Uterus (tissue), 4 donors: ENCODE data around the gene LRP10. TPM values are rescaled to one million over a fixed set of nuclear protein-coding genes. Genes with fewer than 3 reads are reported as not detected.
"Not testable (repeated sequence)": the region's sequence is repeated elsewhere in the genome, so short reads cannot be mapped to it uniquely, and the experiment has no call there.

Experiments
- DNase-seq, 2 donors: peaks; one replicate each; pipeline ENCODE4 v3.0.0-alpha.2; 2019 to 2020
- H3K27ac ChIP-seq, 2 donors: fragments of 200-600 bp; sonication (generic); 1 replicate in 1 of 2; 2 replicates in 1 of 2; pipeline ENCODE4 v1.5.1; 2016 to 2018
- H3K27me3 ChIP-seq, 2 donors: fragments of 200-600 bp; sonication (generic); one replicate each; pipeline ENCODE4 v1.5.1; 2018 to 2019; ENCODE audit warnings: control low read depth in 1 of 2
- H3K36me3 ChIP-seq, 2 donors: fragments of 200-600 bp; sonication (generic); one replicate each; pipeline ENCODE4 v1.5.1; 2019; ENCODE audit warnings: control low read depth in 1 of 2
- H3K4me1 ChIP-seq, 2 donors: fragments of 200-600 bp; sonication (generic); one replicate each; pipeline ENCODE4 v1.5.1; 2018 to 2019; ENCODE audit warnings: control low read depth in 1 of 2
- H3K4me3 ChIP-seq, 2 donors: fragments of 200-600 bp; sonication (generic); 1 replicate in 1 of 2; 2 replicates in 1 of 2; pipeline ENCODE4 v1.5.1; 2018 to 2019; ENCODE audit warnings: mild to moderate bottlenecking in 1 of 2
- H3K9me3 ChIP-seq, 2 donors: fragments of 200-600 bp; sonication (generic); one replicate each; pipeline ENCODE4 v1.5.1; 2019; ENCODE audit warnings: control low read depth in 1 of 2
- POLR2A ChIP-seq, 2 donors: fragments of 450-650 bp; IDR thresholded peaks; one replicate each; pipeline ENCODE4 v1.6.1; 2016; ENCODE audit warnings: antibody characterized with exemption in 2 of 2, mild to moderate bottlenecking in 1 of 2, moderate library complexity in 1 of 2
- intact Hi-C: fragments of 100-400 bp; cut with DNase I; formaldehyde crosslinking; loops from one replicate; pipeline ENCODE4 v1.15.1; 2023; ENCODE audit warnings: low total_unique reads
- total RNA-seq, 4 donors: library from RNA; depleted of rRNA in 3 of 4; stranded (reverse); fragments of >200 nt in 3 of 4; gene quantifications; one replicate each; pipeline versions ENCODE4 v1.1.0 to v1.2.4, GENCODE V29; 2014 to 2023
- TF ChIP-seq, protein P1 (sequence below), 4 experiments: fragments of 200-600 bp in 2 of 4; fragments of 450-650 bp in 2 of 4; sonication (generic) in 2 of 4; IDR thresholded peaks; one replicate each; pipeline ENCODE4 v1.5.1; 2016 to 2019; ENCODE audit warnings: antibody characterized with exemption in 4 of 4, mild to moderate bottlenecking in 2 of 4, moderate library complexity in 1 of 4
- donor health status: DM: yes; HTN: yes; CAD: no.

The LRP10 gene
- total RNA-seq, 4 donors from 2014 or later = 27.4 to 140 (median 37.5) TPM

DNA sequence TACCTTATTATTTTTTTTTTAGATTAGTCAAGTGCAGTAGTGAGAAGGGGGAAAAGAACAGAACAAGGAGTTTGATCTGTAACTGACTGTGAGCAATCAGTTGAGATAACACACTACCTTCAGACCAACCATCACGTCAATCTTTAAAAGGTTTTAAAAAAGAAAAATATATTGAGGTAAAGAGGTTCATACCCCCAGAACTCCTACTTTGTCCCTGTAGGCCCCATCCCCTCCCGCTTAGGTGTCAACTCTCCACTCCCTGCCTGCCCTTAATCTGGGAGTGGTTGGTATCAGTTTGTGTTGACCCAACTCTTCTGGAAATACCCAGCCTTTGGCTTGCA, 19.0 kb upstream of the LRP10 start:
- DNase-seq = peak in 1 of 2 donors; percentile 25
- Histone ChIP-seq H3K27ac (peak overlapping the region; percentile 96 to 100), H3K36me3 (no peaks in the 10 kb centered on the region), H3K4me3 (no peak overlapping the region), H3K27me3 (no peaks in the 10 kb centered on the region), H3K4me1 (peaks cover 17 to 40% of the 10 kb centered on the region in 2 donors), H3K9me3 (no peaks in the 10 kb centered on the region)
- TF ChIP-seq POLR2A (IDR thresholded peaks at IDR 0.05) = no peak
- TF ChIP-seq, protein P1, sequence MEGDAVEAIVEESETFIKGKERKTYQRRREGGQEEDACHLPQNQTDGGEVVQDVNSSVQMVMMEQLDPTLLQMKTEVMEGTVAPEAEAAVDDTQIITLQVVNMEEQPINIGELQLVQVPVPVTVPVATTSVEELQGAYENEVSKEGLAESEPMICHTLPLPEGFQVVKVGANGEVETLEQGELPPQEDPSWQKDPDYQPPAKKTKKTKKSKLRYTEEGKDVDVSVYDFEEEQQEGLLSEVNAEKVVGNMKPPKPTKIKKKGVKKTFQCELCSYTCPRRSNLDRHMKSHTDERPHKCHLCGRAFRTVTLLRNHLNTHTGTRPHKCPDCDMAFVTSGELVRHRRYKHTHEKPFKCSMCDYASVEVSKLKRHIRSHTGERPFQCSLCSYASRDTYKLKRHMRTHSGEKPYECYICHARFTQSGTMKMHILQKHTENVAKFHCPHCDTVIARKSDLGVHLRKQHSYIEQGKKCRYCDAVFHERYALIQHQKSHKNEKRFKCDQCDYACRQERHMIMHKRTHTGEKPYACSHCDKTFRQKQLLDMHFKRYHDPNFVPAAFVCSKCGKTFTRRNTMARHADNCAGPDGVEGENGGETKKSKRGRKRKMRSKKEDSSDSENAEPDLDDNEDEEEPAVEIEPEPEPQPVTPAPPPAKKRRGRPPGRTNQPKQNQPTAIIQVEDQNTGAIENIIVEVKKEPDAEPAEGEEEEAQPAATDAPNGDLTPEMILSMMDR (IDR thresholded peaks at IDR 0.05) = no peak
- intact Hi-C loops = loop anchor here (10.0 kb wide), 1 partner anchor 288 kb away; no protein-coding TSS in a partner anchor

DNA sequence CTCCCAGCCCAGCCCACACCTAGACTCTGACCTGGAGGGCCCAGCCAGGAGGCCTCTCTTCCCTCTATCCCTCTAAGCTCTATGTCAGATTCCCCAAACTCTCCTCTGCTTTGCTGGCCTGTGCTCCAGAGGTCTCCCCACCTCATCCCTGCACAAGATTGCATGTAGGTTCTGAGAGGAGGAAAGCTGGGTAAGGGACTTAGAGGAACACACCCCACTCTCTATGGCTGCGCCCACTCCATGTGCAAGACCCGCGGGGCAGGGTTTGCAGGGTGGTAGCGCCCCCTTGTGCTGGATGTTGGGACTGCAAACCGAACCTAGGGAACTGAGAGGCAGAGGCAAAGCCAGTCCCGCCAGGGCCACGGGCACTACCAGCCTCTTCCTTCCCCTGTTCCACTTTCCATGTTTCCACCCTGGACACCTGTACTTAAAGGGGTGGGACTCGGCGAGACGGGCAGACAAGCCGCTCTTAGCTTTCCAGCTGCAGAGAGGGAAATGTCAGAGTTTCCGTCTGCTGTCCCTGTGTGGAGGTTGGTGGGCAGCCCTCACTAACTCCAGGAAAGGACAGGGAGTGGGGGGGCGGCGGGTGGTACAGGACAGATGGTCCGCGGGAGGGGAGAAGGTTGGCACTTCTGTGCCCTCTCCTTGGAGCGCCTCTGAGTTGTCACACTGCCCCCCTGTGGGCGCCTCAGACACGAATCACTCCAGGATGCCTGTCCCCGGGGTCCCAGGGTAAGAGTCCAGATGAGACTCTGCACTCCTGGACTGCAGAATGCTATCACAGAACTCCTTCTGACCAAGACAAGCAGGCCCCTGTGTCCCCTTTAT, 18.4 kb upstream of the LRP10 start:
- intact Hi-C loops = loop anchor here (10.0 kb wide), 1 partner anchor 288 kb away; no protein-coding TSS in a partner anchor
- no peaks in the 10 kb centered on the region for H3K27me3 ChIP-seq
- DNase-seq = peak; percentile 93 to 94
- no peaks in the 10 kb centered on the region for H3K9me3 ChIP-seq
- peak overlapping the region; percentile 25 to 26 for H3K4me3 ChIP-seq
- peak overlapping the region; percentile 96 to 100 for H3K27ac ChIP-seq
- H3K4me1 ChIP-seq = peaks cover 17 to 34% of the 10 kb centered on the region in 2 donors
- H3K36me3 ChIP-seq = no peaks in the 10 kb centered on the region
- TF ChIP-seq, protein P1 (IDR thresholded peaks at IDR 0.05) = peak; percentile 68 to 99 (median 97)
- TF ChIP-seq POLR2A (IDR thresholded peaks at IDR 0.05) = peak in 1 of 2 donors; percentile 39

DNA sequence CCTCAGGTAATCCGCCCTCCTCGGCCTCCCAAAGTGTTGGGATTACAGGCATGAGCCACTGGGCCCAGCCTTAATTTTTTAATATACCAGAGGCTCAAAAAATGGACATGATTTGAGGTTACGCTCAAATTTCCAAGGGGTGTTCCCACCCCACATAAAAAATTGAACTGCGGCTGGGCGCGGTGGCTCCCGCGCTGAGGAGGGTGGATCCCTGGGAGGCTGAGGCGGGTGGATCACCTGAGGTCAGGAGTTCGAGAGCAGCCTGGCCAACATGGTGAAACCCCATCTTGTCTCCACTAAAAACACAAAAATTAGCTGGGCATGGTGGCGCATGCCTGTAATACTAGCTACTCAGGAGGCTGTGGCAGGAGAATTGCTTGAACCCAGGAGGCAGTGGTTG, 17.2 kb upstream of the LRP10 start:
- DNase-seq, H3K27ac ChIP-seq, H3K27me3 ChIP-seq, H3K4me3 ChIP-seq, H3K36me3 ChIP-seq, H3K9me3 ChIP-seq: not testable (repeated sequence)
- intact Hi-C loops = loop anchor here (10.0 kb wide), 1 partner anchor 289 kb away; no protein-coding TSS in a partner anchor
- H3K4me1 ChIP-seq = peaks cover 17 to 27% of the 10 kb centered on the region in 2 donors

DNA sequence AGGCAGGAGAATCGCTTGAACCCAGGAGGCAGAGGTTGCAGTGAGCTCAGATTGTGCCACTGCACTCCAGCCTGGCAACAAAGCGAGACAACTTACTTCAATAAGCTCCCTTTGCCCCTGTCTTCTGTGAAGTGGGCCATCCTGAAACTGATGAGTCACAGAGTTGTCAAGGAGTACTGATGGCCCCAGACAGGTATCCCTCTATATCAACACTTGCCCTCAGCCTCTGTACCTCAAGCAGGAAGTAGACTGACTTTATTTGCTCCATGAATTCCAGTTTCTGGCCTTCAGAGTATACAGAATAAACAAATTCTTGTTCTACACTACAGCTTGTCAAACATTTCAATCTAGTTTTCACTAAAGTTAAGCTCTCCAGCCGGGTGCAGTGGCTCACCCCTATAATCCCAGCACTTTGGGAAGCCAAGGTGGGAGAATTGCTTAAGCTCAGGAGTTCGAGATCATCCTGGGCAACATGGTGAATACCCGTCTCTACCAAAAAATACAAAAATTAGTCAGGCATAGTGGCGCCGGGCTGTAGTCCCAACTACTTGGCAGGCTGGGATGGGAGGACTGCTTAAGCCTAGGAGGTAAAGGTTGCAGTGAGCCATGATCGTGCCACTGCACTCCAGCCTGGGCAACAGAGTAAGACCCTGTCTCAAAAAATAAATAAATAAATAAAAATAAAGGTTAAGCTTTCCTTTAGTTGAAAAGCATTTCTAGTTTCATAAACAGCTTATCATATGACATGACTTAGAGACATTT, 16.4 kb upstream of the LRP10 start:
- intact Hi-C loops = loop anchor here (5.0 to 10.0 kb wide), 2 partner anchors 33 to 290 kb away; no protein-coding TSS in a partner anchor
- no peaks in the 10 kb centered on the region for H3K9me3 ChIP-seq
- H3K4me1 ChIP-seq = peaks cover 17 to 18% of the 10 kb centered on the region in 2 donors
- TF ChIP-seq, protein P1 (IDR thresholded peaks at IDR 0.05) = no peak
- TF ChIP-seq POLR2A (IDR thresholded peaks at IDR 0.05) = no peak
- H3K27me3 ChIP-seq = no peaks in the 10 kb centered on the region
- no peak overlapping the region for H3K27ac ChIP-seq
- no peaks in the 10 kb centered on the region for H3K36me3 ChIP-seq
- H3K4me3 ChIP-seq = no peak overlapping the region
- DNase-seq = no peak

DNA sequence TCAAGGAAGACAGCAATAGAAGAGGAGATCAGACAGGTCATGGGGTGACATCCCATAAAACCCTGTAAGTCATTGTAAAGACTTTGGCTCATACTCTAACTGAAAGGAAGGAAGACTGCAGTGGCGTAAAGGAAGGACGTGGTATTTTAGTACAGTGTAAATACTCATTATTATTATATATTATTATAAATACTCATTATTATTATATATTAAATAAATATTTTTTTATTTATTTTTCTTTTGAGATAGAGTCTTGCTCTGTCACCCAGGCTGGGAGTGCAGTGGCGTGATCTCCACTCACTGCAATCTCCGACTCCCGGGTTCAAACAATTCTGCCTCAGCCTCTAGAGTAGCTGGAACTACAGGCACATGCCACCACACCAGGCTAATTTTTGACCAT, 15.1 kb upstream of the LRP10 start:
- no peak for DNase-seq
- TF ChIP-seq, protein P1 (IDR thresholded peaks at IDR 0.05) = no peak
- TF ChIP-seq POLR2A (IDR thresholded peaks at IDR 0.05) = no peak
- peaks cover 5 to 7% of the 10 kb centered on the region in 2 donors for H3K4me1 ChIP-seq
- H3K4me3 ChIP-seq = no peak overlapping the region
- no peaks in the 10 kb centered on the region for H3K36me3 ChIP-seq
- H3K27ac ChIP-seq = no peak overlapping the region
- H3K27me3 ChIP-seq = no peaks in the 10 kb centered on the region
- intact Hi-C loops = loop anchor here (5.0 to 10.0 kb wide), 2 partner anchors 34 to 292 kb away; no protein-coding TSS in a partner anchor
- H3K9me3 ChIP-seq = no peaks in the 10 kb centered on the region

DNA sequence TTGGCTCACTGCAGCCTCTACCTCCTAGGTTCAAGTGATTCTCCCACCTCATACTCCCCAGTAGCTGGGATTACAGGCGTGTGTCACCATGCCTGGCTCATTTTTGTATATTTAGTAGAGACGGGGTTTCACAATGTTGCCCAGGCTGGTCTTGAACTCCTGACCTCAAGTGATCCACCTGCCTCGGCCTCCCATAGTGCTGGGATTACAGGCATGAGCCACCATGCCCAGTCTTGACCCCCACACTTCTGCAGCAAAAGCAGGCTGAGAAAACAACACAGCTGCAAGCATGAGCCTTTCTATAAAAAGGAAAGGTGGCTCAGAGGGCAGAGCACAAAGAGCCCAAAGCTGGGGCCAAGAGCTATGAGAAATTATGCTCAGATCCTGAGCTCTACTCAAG, 11.2 kb upstream of the LRP10 start:
- H3K4me1 ChIP-seq, H3K27ac ChIP-seq, intact Hi-C loops, H3K36me3 ChIP-seq, H3K9me3 ChIP-seq, DNase-seq, H3K27me3 ChIP-seq, H3K4me3 ChIP-seq: not testable (repeated sequence)
